GM06990 (cell line): ENCODE results near the gene AK1.

Experiments used
- DNase-seq: peaks from one replicate; pipeline ENCODE4 v3.0.0-alpha.2; 2011; ENCODE audit not compliant: insufficient read length; ENCODE audit errors: extremely low read depth
- H3K27me3 ChIP-seq: replicated peaks from 2 replicates; pipeline ENCODE4 v1.6.0; 2011; ENCODE audit warnings: low read length; ENCODE audit not compliant: control insufficient read depth, insufficient read depth
- H3K36me3 ChIP-seq: 2 replicates; pipeline ENCODE4 v1.5.1; 2011; ENCODE audit warnings: low read length; ENCODE audit not compliant: control insufficient read depth, insufficient read depth
- H3K4me3 ChIP-seq: replicated peaks from 2 replicates; pipeline ENCODE4 v1.5.1; 2011; ENCODE audit warnings: low read depth, mild to moderate bottlenecking, control low read depth, low read length
- CTCF ChIP-seq: IDR thresholded peaks from 2 replicates; pipeline ENCODE4 v1.5.1; 2011; ENCODE audit warnings: low read length, control low read depth, mild to moderate bottlenecking, inconsistent platforms; ENCODE audit not compliant: insufficient read depth, poor library complexity, severe bottlenecking

AK1 gene

GRCh38 chr9:127856729-127857116 lies 20.8 kb downstream of the AK1 start:
- Histone ChIP-seq H3K4me3 (no peak overlapping the region), H3K27me3 (no peaks in the 10 kb centered on the region), H3K36me3 (no peaks in the 10 kb centered on the region)
- TF ChIP-seq CTCF: no peak
- no peak for DNase-seq

GRCh38 chr9:127856094-127856728 lies 21.3 kb downstream of the AK1 start:
- Histone ChIP-seq H3K4me3 (no peak overlapping the region), H3K36me3 (no peaks in the 10 kb centered on the region), H3K27me3 (no peaks in the 10 kb centered on the region)
- TF ChIP-seq CTCF: no peak
- DNase-seq: no peak

GRCh38 chr9:127855522-127855921 lies 22.0 kb downstream of the AK1 start:
- H3K4me3 ChIP-seq: no peak overlapping the region
- H3K27me3 ChIP-seq: no peaks in the 10 kb centered on the region
- no peak for DNase-seq
- no peaks in the 10 kb centered on the region for H3K36me3 ChIP-seq
- TF ChIP-seq CTCF: no peak

GRCh38 chr9:127854960-127855359 lies 22.5 kb downstream of the AK1 start:
- H3K27me3 ChIP-seq: no peaks in the 10 kb centered on the region
- no peaks in the 10 kb centered on the region for H3K36me3 ChIP-seq
- TF ChIP-seq CTCF: no peak
- no peak for DNase-seq
- H3K4me3 ChIP-seq: no peak overlapping the region

GRCh38 chr9:127854184-127854806 lies 23.2 kb downstream of the AK1 start, which contains the start of gene ENG:
ENG (minus strand) TSS chr9:127854658; CDS start chr9:127854355, 303 bp downstream.
- TF ChIP-seq CTCF: no peak
- no peak for DNase-seq
- H3K36me3 ChIP-seq: no peaks in the 10 kb centered on the region
- H3K4me3 ChIP-seq: no peak within 1 kb of the TSS
- H3K27me3 ChIP-seq: no peaks in the 10 kb centered on the region
